DMS53 treated with DMSO at 0.1 percent for 48 hours (cell line): ENCODE results near the gene PTN.

Experiments
- DNase-seq: peaks from one replicate; lab custom pipeline; 2025; ENCODE audit not compliant: unreplicated experiment; lab: John Stamatoyannopoulos, UW

PTN gene

GRCh38 chr7:137181619-137182018, 161.9 kb downstream of the PTN start:
- DNase-seq, result peak; percentile 45
